Uterus (tissue), 4 donors: ENCODE data around the gene ZFP36L2. TPM values are rescaled to one million over a fixed set of nuclear protein-coding genes. Genes with fewer than 3 reads are reported as not detected.

Experiments used
- DNase-seq, 2 donors: peaks; one replicate each; pipeline ENCODE4 v3.0.0-alpha.2; 2019 to 2020
- H3K27ac ChIP-seq, 2 donors: fragments of 200-600 bp; sonication (generic); 1 replicate in 1 of 2; 2 replicates in 1 of 2; pipeline ENCODE4 v1.5.1; 2016 to 2018
- H3K27me3 ChIP-seq, 2 donors: fragments of 200-600 bp; sonication (generic); one replicate each; pipeline ENCODE4 v1.5.1; 2018 to 2019; ENCODE audit warnings: control low read depth in 1 of 2
- H3K36me3 ChIP-seq, 2 donors: fragments of 200-600 bp; sonication (generic); one replicate each; pipeline ENCODE4 v1.5.1; 2019; ENCODE audit warnings: control low read depth in 1 of 2
- H3K4me1 ChIP-seq, 2 donors: fragments of 200-600 bp; sonication (generic); one replicate each; pipeline ENCODE4 v1.5.1; 2018 to 2019; ENCODE audit warnings: control low read depth in 1 of 2
- H3K4me3 ChIP-seq, 2 donors: fragments of 200-600 bp; sonication (generic); 1 replicate in 1 of 2; 2 replicates in 1 of 2; pipeline ENCODE4 v1.5.1; 2018 to 2019; ENCODE audit warnings: mild to moderate bottlenecking in 1 of 2
- H3K9me3 ChIP-seq, 2 donors: fragments of 200-600 bp; sonication (generic); one replicate each; pipeline ENCODE4 v1.5.1; 2019; ENCODE audit warnings: control low read depth in 1 of 2
- CTCF ChIP-seq, 4 experiments: fragments of 200-600 bp in 2 of 4; fragments of 450-650 bp in 2 of 4; sonication (generic) in 2 of 4; IDR thresholded peaks; one replicate each; pipeline ENCODE4 v1.5.1; 2016 to 2019; ENCODE audit warnings: antibody characterized with exemption in 4 of 4, mild to moderate bottlenecking in 2 of 4, moderate library complexity in 1 of 4
- POLR2A ChIP-seq, 2 donors: fragments of 450-650 bp; IDR thresholded peaks; one replicate each; pipeline ENCODE4 v1.6.1; 2016; ENCODE audit warnings: antibody characterized with exemption in 2 of 2, mild to moderate bottlenecking in 1 of 2, moderate library complexity in 1 of 2
- intact Hi-C: fragments of 100-400 bp; cut with DNase I; formaldehyde crosslinking; loops from one replicate; pipeline ENCODE4 v1.15.1; 2023; ENCODE audit warnings: low total_unique reads
- total RNA-seq, 4 donors: library from RNA; depleted of rRNA in 3 of 4; stranded (reverse); fragments of >200 nt in 3 of 4; gene quantifications; one replicate each; pipeline versions ENCODE4 v1.1.0 to v1.2.4, GENCODE V29; 2014 to 2023
- donor health status: DM: yes; HTN: yes; CAD: no.

The ZFP36L2 gene
- total RNA-seq, 4 donors from 2014 or later, result 18.2 to 209 (median 67.2) TPM

DNA sequence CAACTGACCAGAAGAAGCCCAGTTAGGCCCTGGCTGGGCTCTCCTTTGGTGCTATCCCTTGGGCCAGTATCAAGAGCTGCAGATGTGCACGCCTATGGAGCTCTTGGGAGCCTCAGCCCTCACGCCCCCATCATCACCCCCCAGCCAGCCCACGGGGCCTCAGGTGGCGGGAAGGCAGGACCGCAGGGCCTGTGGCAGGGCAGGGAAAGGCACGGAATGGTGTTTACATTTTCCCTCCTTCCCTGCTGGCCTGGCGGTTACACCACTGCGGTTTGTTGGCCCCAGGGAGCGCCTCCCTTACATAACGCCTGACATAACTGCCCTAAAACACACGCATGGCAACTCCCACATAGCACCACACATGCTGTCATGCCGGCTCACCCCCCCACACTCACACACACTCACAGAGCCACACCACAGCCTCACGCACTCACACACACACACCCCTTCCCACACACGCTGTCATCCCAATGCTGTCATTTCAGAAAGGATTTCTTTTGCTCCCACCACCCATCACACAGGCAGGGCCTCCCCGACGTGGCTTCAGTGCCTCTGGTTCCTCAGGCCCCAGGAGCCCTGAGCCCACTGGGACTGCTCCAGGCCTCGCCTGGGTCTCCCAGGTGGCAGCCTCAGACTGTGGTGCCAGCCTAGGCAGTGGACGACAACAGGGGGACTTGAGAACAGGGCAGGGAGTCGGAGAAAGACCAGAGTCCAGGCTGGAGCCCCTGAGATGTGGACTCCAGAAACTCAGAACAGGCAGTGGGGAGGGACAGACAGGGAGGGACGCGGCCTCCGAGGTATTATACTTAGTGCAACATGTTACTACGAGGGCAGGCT, 15.7 kb downstream of the ZFP36L2 start:
- no peaks in the 10 kb centered on the region for H3K9me3 ChIP-seq
- H3K4me1 ChIP-seq, result no peaks in the 10 kb centered on the region
- intact Hi-C loops, result no loop called here
- peak; percentile 81 to 85 for DNase-seq
- no peaks in the 10 kb centered on the region for H3K27me3 ChIP-seq
- H3K36me3 ChIP-seq, result no peaks in the 10 kb centered on the region
- no peak overlapping the region for H3K4me3 ChIP-seq
- no peak for TF ChIP-seq POLR2A (IDR thresholded peaks at IDR 0.05)
- TF ChIP-seq CTCF (IDR thresholded peaks at IDR 0.05), result no peak
- peak overlapping the region; percentile 62 to 77 for H3K27ac ChIP-seq

DNA sequence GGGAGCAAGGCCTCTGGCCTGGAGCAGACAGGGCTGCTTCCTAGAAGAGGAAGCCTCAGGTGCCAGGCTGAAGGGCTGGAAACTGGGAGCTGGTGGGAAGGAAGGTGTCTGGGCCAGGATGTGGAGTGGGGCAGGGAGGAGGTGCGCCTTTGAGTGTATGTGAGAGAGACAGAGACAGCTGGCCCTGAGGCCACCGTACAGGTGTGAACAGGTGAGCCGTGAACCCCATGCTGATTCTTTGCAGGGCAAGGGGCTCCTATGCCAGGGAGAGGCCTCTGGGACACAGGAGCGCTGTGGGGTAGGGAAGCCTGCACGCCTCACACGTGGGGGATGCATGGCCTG, 16.3 kb downstream of the ZFP36L2 start:
- intact Hi-C loops, result no loop called here
- no peaks in the 10 kb centered on the region for H3K27me3 ChIP-seq
- H3K27ac ChIP-seq, result peak overlapping the region; percentile 62 to 77
- no peaks in the 10 kb centered on the region for H3K4me1 ChIP-seq
- no peak for DNase-seq
- H3K36me3 ChIP-seq, result no peaks in the 10 kb centered on the region
- no peak overlapping the region for H3K4me3 ChIP-seq
- no peaks in the 10 kb centered on the region for H3K9me3 ChIP-seq
- no peak for TF ChIP-seq POLR2A (IDR thresholded peaks at IDR 0.05)
- no peak for TF ChIP-seq CTCF (IDR thresholded peaks at IDR 0.05)

DNA sequence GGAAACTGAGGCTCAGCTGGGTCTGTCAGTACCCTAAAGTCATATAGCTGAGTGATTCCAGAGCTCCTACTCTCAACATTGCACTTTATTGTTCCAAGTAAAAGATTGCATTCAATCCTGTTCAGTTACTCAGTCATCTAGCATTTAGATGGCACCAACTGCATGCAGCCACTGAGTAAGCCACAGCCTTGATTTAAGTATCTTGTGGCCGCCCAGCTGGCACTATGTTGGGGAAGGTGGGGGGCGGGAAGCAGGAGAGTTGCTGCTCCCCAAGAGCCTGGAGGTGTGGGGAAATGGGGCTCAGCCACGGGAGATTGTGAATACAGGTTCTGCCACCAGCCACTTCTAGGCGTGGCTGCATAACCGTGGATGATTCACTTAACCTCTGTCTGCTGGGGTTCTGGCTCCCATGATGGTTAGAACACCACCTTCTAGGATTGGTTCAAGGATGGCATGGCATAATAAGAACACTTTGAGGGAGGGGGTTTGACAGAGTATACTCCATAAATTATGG, 17.1 kb downstream of the ZFP36L2 start:
- intact Hi-C loops, result no loop called here
- Histone ChIP-seq H3K4me3 (no peak overlapping the region), H3K27ac (no peak overlapping the region), H3K4me1 (no peaks in the 10 kb centered on the region), H3K9me3 (no peaks in the 10 kb centered on the region), H3K27me3 (no peaks in the 10 kb centered on the region), H3K36me3 (no peaks in the 10 kb centered on the region)
- no peak for TF ChIP-seq POLR2A (IDR thresholded peaks at IDR 0.05)
- no peak for TF ChIP-seq CTCF (IDR thresholded peaks at IDR 0.05)
- DNase-seq, result no peak

- intact Hi-C loops, result no loop called here
- no peak for DNase-seq
- Histone ChIP-seq H3K4me3 (no peak overlapping the region), H3K36me3 (no peaks in the 10 kb centered on the region), H3K27ac (no peak overlapping the region), H3K27me3 (no peaks in the 10 kb centered on the region), H3K4me1 (no peaks in the 10 kb centered on the region), H3K9me3 (no peaks in the 10 kb centered on the region)
- TF ChIP-seq CTCF (IDR thresholded peaks at IDR 0.05), result no peak
Observed at GRCh38 chr2:43207553-43208300, 18.7 kb downstream of the ZFP36L2 start.

DNA sequence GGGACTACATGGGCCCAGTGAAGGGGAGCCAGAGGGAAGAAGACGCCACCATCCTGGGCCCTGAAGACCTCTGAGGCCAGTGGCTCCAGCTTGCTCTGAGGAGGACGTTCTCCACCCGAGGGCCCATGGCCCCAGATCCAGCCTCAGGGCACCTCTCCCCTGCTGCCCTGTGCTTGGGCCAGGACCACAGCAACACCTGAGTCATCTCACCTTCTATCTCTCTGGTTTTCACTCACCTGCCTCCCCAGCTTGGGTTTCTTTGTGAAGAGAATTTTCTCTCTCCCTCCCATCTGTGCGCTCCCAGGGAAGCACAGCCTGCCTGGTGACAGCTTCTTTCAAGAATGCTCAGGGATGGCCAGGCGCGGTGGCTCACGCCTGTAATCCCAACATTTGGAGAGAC, 19.8 kb downstream of the ZFP36L2 start:
- Histone ChIP-seq H3K27ac (no peak overlapping the region), H3K4me1 (no peaks in the 10 kb centered on the region), H3K36me3 (no peaks in the 10 kb centered on the region), H3K27me3 (no peaks in the 10 kb centered on the region), H3K4me3 (no peak overlapping the region), H3K9me3 (no peaks in the 10 kb centered on the region)
- TF ChIP-seq POLR2A (IDR thresholded peaks at IDR 0.05), result no peak
- TF ChIP-seq CTCF (IDR thresholded peaks at IDR 0.05), result no peak
- DNase-seq, result no peak
- intact Hi-C loops, result no loop called here
